DND-41 (cell line): ENCODE results near the gene ZNF511.
A peak's percentile ranks its signal among the peaks of the same experiment; 100 is the strongest.

Experiments used
- ATAC-seq: fragments of 200-7000 bp; cut with Tn5 transposase; 3 replicates; pipeline ENCODE4 v1.9.1; 2021; ENCODE audit warnings: low read depth; ENCODE audit not compliant: insufficient read depth
- DNase-seq: peaks from one replicate; pipeline ENCODE4 v3.0.0-alpha.2; 2020
- H2AFZ ChIP-seq: 2 replicates; pipeline ENCODE4 v1.6.0; 2012; ENCODE audit warnings: low read depth, low read length
- H3K27ac ChIP-seq: 2 replicates; pipeline ENCODE4 v1.5.1; 2012; ENCODE audit warnings: low read length, inconsistent platforms
- H3K27me3 ChIP-seq: fragments of 200-600 bp; sonication (generic); 2 replicates; pipeline ENCODE4 v1.6.0; 2012; ENCODE audit warnings: low read length, mild to moderate bottlenecking, inconsistent platforms; ENCODE audit not compliant: insufficient read depth, poor library complexity
- H3K36me3 ChIP-seq: 2 replicates; pipeline ENCODE4 v1.5.1; 2012; ENCODE audit warnings: low read length, inconsistent platforms; ENCODE audit not compliant: insufficient read depth
- H3K4me1 ChIP-seq: 2 replicates; pipeline ENCODE4 v1.5.1; 2012; ENCODE audit warnings: mild to moderate bottlenecking, low read length; ENCODE audit not compliant: insufficient read depth
- H3K4me2 ChIP-seq: 2 replicates; pipeline ENCODE4 v1.6.0; 2012; ENCODE audit warnings: mild to moderate bottlenecking, moderate library complexity, low read length, inconsistent platforms; ENCODE audit not compliant: insufficient read depth
- H3K4me3 ChIP-seq, 2 experiments: fragments of 200-600 bp in 1 of 2; shearing (Covaris generic) in 1 of 2; 2 replicates each; pipeline ENCODE4 v1.5.1; 2012 to 2016; ENCODE audit warnings: inconsistent platforms in 2 of 2, low read length in 2 of 2, mild to moderate bottlenecking in 2 of 2, low read depth in 1 of 2, moderate library complexity in 1 of 2
- H3K79me2 ChIP-seq: 2 replicates; pipeline ENCODE4 v1.6.0; 2012; ENCODE audit warnings: low read length, inconsistent platforms; ENCODE audit not compliant: insufficient read depth
- H3K9ac ChIP-seq: 2 replicates; pipeline ENCODE4 v1.6.0; 2012; ENCODE audit warnings: low read depth, mild to moderate bottlenecking, inconsistent platforms, low read length, moderate library complexity
- H3K9me3 ChIP-seq: 2 replicates; pipeline ENCODE4 v1.5.1; 2012; ENCODE audit warnings: low read length, moderate library complexity, mild to moderate bottlenecking, inconsistent platforms; ENCODE audit not compliant: insufficient read depth, severe bottlenecking
- H4K20me1 ChIP-seq: 2 replicates; pipeline ENCODE4 v1.6.0; 2012; ENCODE audit warnings: low read length; ENCODE audit not compliant: insufficient read depth
- CTCF ChIP-seq: IDR thresholded peaks from 2 replicates; pipeline ENCODE4 v1.5.1; 2012; ENCODE audit warnings: borderline replicate concordance, low read length, moderate library complexity, mild to moderate bottlenecking; ENCODE audit not compliant: poor library complexity, severe bottlenecking; ENCODE audit errors: extremely low read depth
- EZH2 ChIP-seq: IDR thresholded peaks from 3 replicates; pipeline ENCODE4 v1.6.1; 2012; ENCODE audit warnings: borderline replicate concordance, low read depth, mild to moderate bottlenecking, moderate library complexity, low read length, inconsistent platforms; ENCODE audit not compliant: severe bottlenecking

The ZNF511 gene

DNA sequence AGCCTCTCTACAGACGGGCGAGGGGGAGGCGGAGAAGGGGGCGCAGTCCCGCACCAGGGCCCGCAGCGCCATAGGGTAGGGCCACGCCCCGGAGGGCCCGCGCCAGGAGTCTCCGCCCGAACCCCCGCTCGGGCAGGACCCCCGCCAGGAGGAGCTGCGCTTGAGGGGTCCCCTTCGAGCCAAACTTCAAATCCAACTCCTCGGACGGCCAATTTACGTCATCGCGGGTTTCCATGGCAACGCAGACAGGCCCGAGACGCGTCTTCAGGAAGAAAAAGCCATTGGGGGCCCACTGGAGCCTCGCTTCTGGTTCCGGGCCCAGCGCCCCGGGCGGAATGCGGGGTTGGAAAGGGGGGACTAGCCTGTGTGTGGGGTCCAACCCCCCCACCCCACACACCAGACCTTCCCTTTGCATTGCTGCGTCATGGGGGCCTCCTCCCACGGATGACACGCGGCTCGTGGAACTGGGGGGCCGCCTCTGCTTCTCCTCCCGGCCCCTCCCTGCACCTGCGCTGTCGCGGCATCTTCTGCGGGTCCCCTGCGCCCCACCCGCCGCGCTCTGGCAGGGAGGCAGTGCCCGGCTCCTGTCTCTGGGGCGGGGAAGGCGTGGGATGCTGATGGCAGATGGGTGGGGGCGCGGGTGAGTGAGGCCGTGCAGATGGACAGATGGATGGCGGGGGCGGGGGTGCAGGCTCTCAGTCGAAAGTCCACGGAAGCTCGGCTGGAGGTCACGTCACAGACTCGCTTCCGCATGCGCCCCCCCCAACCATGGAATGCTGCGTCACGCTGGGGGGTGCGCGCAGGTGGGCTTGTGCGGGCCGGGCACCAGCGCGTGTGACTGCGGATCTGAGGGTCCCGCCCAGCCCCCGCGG, 26.8 kb downstream of the ZNF511 start:
- TF ChIP-seq CTCF (no peak), EZH2 (no peak)
- ATAC-seq, result no peak
- no peaks in the 10 kb centered on the region for H3K36me3 ChIP-seq
- H2AFZ ChIP-seq, result no peak overlapping the region
- DNase-seq, result no peak
- H3K4me2 ChIP-seq, result no peak overlapping the region
- H3K27ac ChIP-seq, result no peak overlapping the region
- H3K27me3 ChIP-seq, result peaks cover 5% of the 10 kb centered on the region
- no peak overlapping the region for H3K9ac ChIP-seq
- H3K9me3 ChIP-seq, result no peaks in the 10 kb centered on the region
- no peaks in the 10 kb centered on the region for H3K79me2 ChIP-seq
- no peak overlapping the region for H3K4me3 ChIP-seq
- H3K4me1 ChIP-seq, result no peaks in the 10 kb centered on the region
- H4K20me1 ChIP-seq, result no peaks in the 10 kb centered on the region; the same call in 1 of the 2 replicates

- H4K20me1 ChIP-seq, result no peaks in the 10 kb centered on the region; the same call in 1 of the 2 replicates
- H3K36me3 ChIP-seq, result no peaks in the 10 kb centered on the region
- H3K4me2 ChIP-seq, result no peak overlapping the region
- no peak overlapping the region for H2AFZ ChIP-seq
- no peak overlapping the region for H3K27ac ChIP-seq
- no peaks in the 10 kb centered on the region for H3K79me2 ChIP-seq
- H3K27me3 ChIP-seq, result peaks cover 5% of the 10 kb centered on the region
- no peak overlapping the region for H3K9ac ChIP-seq
- ATAC-seq (no peak), DNase-seq (no peak)
- H3K9me3 ChIP-seq, result no peaks in the 10 kb centered on the region
- no peak for TF ChIP-seq EZH2
- TF ChIP-seq CTCF, result no peak
- no peak overlapping the region for H3K4me3 ChIP-seq
- H3K4me1 ChIP-seq, result no peaks in the 10 kb centered on the region
Observed at GRCh38 chr10:133336118-133336576, 27.4 kb downstream of the ZNF511 start.

DNA sequence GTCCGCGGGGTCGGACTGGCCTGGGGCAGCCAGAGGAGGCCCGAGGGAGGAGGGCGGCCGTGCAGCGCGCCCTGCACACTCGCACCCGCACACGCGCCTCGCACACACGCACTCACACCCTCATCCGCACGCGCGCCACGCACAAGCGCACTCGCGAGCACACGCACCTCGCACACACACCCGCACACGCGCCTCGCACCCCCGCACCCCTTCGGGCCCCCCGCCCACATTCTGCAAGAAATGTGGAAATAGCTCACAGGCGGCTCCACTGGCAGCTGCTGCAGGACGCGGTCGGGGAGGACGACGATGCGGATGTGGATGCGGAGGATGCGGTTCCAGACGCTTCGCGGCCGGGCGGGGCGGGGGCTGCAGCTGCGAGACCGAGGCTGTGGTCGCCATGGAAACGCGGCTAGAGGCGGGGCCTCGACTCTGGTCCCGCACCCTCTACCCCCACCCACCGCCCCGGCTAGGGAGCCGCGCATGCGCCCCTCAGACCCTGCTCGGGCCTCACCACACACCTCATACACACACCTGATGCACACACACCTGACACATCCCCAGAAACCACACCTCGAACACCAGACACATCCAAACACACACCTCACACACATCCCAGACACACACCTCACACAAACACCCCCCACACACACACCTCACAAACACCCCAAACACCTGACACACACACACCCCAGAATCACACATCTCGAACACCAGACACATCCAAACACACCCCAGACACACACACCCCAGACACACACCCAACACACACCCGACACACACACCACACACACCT, 28.1 kb downstream of the ZNF511 start, which contains the start of gene CALY:
Gene CALY (minus strand): TSS at position 320 of the 793 bp plus-strand sequence. CDS start 7,907 bp downstream, outside the sequence.
- no peaks in the 10 kb centered on the region for H3K4me1 ChIP-seq
- peaks cover 2% of the 10 kb centered on the region for H3K27me3 ChIP-seq

More for the DNA sequence above, 28.1 kb downstream of the ZNF511 start, which contains the start of gene CALY:
- H3K9me3 ChIP-seq, result no peaks in the 10 kb centered on the region
- no peak for TF ChIP-seq CTCF
- TF ChIP-seq EZH2, result no peak
- H3K4me2 ChIP-seq, result no peak within 1 kb of the TSS
- DNase-seq (peak; percentile 59), ATAC-seq (peak; percentile 57)
- no peaks in the 10 kb centered on the region for H3K79me2 ChIP-seq
- no peak within 1 kb of the TSS for H3K4me3 ChIP-seq
- no peaks in the 10 kb centered on the region for H3K36me3 ChIP-seq
- H3K9ac ChIP-seq, result no peak within 1 kb of the TSS
- H4K20me1 ChIP-seq, result no peaks in the 10 kb centered on the region; the same call in 1 of the 2 replicates
- H2AFZ ChIP-seq, result no peak within 1 kb of the TSS
- H3K27ac ChIP-seq, result no peak within 1 kb of the TSS
